ENCODE data around the gene SLC12A6. TPM values are rescaled to one million over a fixed set of nuclear protein-coding genes. Genes with fewer than 3 reads are reported as not detected.

SLC12A6 gene
- total and polyA plus RNA-seq, 8 donors: 1.4 to 63.6 (median 13.1) TPM

DNA sequence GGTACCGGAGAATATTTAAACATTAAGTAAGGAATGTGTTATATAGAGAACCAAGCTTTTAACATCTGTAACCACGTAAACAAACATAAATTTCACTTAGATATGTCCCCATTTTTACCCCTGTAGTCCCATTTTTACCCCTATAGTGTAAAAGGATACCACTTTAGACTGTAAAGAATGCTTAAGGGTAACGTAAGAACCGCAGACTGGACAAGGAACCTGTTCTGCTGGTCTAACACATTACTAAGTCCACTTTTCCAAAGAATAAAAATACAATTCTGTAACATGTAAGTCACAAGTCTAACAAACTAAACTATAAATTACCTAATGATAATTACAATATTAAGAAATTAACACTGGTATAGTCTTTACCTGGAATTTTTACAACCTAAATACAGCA, 2.9 kb downstream of the SLC12A6 start:
- DNase-seq: peak in 1 of 2 donors; percentile 60
- intact Hi-C loops (cut with DNase I; ENCODE audit: low total_unique reads): no loop called here
- Histone ChIP-seq H3K27me3 (no peaks in the 10 kb centered on the region), H3K36me3 (peaks cover 0 to 6% (median 3%) of the 10 kb centered on the region in 4 donors), H3K4me3 (peak overlapping the region in 2 of 4 donors; percentile 2 to 89), H3K4me1 (peaks cover 19 to 59% (median 31%) of the 10 kb centered on the region in 4 donors), H3K9me3 (no peaks in the 10 kb centered on the region), H3K27ac (peak overlapping the region in 3 of 5 donors; percentile 39 to 96 (median 95))
- TF ChIP-seq, protein P1, sequence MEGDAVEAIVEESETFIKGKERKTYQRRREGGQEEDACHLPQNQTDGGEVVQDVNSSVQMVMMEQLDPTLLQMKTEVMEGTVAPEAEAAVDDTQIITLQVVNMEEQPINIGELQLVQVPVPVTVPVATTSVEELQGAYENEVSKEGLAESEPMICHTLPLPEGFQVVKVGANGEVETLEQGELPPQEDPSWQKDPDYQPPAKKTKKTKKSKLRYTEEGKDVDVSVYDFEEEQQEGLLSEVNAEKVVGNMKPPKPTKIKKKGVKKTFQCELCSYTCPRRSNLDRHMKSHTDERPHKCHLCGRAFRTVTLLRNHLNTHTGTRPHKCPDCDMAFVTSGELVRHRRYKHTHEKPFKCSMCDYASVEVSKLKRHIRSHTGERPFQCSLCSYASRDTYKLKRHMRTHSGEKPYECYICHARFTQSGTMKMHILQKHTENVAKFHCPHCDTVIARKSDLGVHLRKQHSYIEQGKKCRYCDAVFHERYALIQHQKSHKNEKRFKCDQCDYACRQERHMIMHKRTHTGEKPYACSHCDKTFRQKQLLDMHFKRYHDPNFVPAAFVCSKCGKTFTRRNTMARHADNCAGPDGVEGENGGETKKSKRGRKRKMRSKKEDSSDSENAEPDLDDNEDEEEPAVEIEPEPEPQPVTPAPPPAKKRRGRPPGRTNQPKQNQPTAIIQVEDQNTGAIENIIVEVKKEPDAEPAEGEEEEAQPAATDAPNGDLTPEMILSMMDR (IDR thresholded peaks at IDR 0.05): no peak
- no peak for TF ChIP-seq EP300 (IDR thresholded peaks at IDR 0.05)
- TF ChIP-seq POLR2AphosphoS5 (IDR thresholded peaks at IDR 0.05): no peak
- TF ChIP-seq POLR2A (IDR thresholded peaks at IDR 0.05): no peak
- WGBS, 5 donors: 28 to 41% (median 35%) methylated on average over 4 of the region's 4 CpGs

DNA sequence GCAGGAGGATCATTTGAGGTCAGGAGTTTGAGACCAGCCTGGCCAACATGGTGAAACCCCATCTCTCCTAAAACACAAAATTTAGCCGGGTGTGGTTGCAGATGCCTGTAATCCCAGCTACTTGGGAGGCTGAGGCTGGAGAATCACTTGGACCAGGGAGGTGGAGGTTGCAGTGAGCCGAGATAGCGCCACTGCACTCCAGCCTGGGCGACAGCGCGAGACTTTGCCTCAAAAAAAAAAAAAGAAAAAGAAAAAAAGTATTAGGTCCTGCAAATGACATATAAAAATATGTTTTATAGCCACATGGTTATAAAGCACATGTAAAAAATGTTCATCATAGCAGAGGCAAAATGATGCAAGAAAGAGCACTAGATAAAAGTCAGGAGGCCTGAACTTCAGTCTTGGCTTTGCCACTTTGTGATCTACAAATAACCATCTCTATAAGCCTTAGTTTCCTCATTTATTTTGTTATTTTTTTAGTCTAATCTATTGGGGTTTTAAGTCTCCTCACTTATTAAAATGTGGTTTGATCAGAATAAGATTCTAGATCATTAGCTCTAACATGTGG, 4.9 kb downstream of the SLC12A6 start:
- no peak overlapping the region for H3K27ac ChIP-seq
- TF ChIP-seq EP300 (IDR thresholded peaks at IDR 0.05): no peak
- no peak for TF ChIP-seq POLR2A (IDR thresholded peaks at IDR 0.05)
- TF ChIP-seq, protein P1 (IDR thresholded peaks at IDR 0.05): no peak
- no peak for TF ChIP-seq POLR2AphosphoS5 (IDR thresholded peaks at IDR 0.05)
- intact Hi-C loops (cut with DNase I; ENCODE audit: low total_unique reads): no loop called here
- peaks cover 14 to 47% (median 21%) of the 10 kb centered on the region in 4 donors for H3K4me1 ChIP-seq
- H3K9me3 ChIP-seq: no peaks in the 10 kb centered on the region
- DNase-seq: no peak
- no peak overlapping the region for H3K4me3 ChIP-seq
- peaks cover 0 to 6% (median 0%) of the 10 kb centered on the region in 4 donors for H3K36me3 ChIP-seq
- WGBS, 5 donors: 94 to 98% (median 96%) methylated on average over 6 of the region's 6 CpGs
- H3K27me3 ChIP-seq: no peaks in the 10 kb centered on the region

DNA sequence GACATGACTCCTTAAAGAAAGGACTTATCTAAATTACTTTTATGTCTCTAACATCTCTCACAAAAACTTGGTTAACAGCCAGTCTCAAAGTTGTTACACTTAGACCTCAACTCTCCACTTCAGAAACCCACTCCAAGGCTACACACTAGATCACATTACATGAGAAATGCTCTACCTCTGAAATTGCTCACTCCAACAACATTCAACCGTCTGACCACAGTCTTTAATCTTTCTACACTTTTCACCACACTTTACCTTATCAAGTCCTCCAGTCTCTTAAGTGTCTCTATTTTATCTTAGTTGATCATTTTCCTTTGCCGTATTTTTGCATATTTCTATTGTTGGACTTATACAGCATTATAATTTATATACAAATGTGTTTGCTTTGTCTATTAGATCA, 5.8 kb downstream of the SLC12A6 start:
- no peak overlapping the region for H3K4me3 ChIP-seq
- no peaks in the 10 kb centered on the region for H3K27me3 ChIP-seq
- TF ChIP-seq, protein P1 (IDR thresholded peaks at IDR 0.05): no peak
- TF ChIP-seq POLR2A (IDR thresholded peaks at IDR 0.05) (no peak), EP300 (IDR thresholded peaks at IDR 0.05) (no peak), POLR2AphosphoS5 (IDR thresholded peaks at IDR 0.05) (no peak)
- H3K4me1 ChIP-seq: peaks cover 14 to 44% (median 16%) of the 10 kb centered on the region in 4 donors
- intact Hi-C loops (cut with DNase I; ENCODE audit: low total_unique reads): no loop called here
- peak in 1 of 2 donors; percentile 9 for DNase-seq
- 67 to 80% (median 75%) methylated on average over 2 of the region's 2 CpGs for WGBS, 5 donors
- H3K27ac ChIP-seq: no peak overlapping the region
- H3K36me3 ChIP-seq: peaks cover 0 to 6% (median 0%) of the 10 kb centered on the region in 4 donors
- H3K9me3 ChIP-seq: no peaks in the 10 kb centered on the region

DNA sequence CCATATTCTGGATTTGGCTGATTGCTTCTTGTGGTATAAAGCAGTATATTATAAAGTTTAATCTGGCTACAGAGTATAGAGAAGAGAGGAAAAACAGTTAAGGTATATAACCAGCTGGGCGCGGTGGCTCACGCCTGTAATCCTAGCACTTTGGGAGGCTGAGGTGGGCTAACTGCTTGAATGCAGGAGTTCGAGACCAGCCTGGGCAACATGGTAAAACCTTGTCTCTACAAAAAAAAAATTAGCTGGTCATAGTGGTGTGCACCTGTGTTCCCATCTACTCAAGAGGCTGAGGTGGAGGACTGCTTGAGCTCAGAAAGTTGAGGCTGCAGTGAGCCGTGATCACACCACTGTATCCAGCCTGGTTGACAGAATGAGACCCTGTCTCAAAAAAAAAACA, 7.3 kb downstream of the SLC12A6 start:
- Histone ChIP-seq H3K36me3 (peaks cover 0 to 6% (median 0%) of the 10 kb centered on the region in 4 donors), H3K4me1 (peaks cover 0 to 28% (median 5%) of the 10 kb centered on the region in 4 donors), H3K27ac (no peak overlapping the region), H3K27me3 (no peaks in the 10 kb centered on the region), H3K4me3 (no peak overlapping the region), H3K9me3 (no peaks in the 10 kb centered on the region)
- intact Hi-C loops (cut with DNase I; ENCODE audit: low total_unique reads): no loop called here
- no peak for DNase-seq
- TF ChIP-seq EP300 (IDR thresholded peaks at IDR 0.05): no peak
- no peak for TF ChIP-seq POLR2A (IDR thresholded peaks at IDR 0.05)
- TF ChIP-seq, protein P1 (IDR thresholded peaks at IDR 0.05): no peak
- TF ChIP-seq POLR2AphosphoS5 (IDR thresholded peaks at IDR 0.05): no peak
- WGBS, 5 donors: 92 to 99% (median 94%) methylated on average over 5 of the region's 5 CpGs

Measured in stomach (tissue), 9 donors.